HG02798 (cell line): ENCODE measurements around the gene INPP4B.

Source experiments
- ATAC-seq: cut with Tn5 transposase; IDR thresholded peaks from one replicate; pipeline ENCODE4 v1.9.1; 2021; ENCODE audit warnings: mild to moderate bottlenecking; ENCODE audit not compliant: unreplicated experiment, poor library complexity

INPP4B gene

GRCh38 chr4:142554412-142554811 is 291.7 kb downstream of the INPP4B start:
- no peak for ATAC-seq

- no peak for ATAC-seq
Measured at GRCh38 chr4:142551517-142552305, 294.4 kb downstream of the INPP4B start.

GRCh38 chr4:142550965-142551364 is 295.1 kb downstream of the INPP4B start:
- no peak for ATAC-seq

GRCh38 chr4:142549726-142550463 is 296.2 kb downstream of the INPP4B start:
- ATAC-seq = no peak

GRCh38 chr4:142549248-142549647 is 296.9 kb downstream of the INPP4B start:
- no peak for ATAC-seq

- no peak for ATAC-seq
Measured at GRCh38 chr4:142548491-142548890, 297.6 kb downstream of the INPP4B start.

GRCh38 chr4:142547974-142548373 is 298.1 kb downstream of the INPP4B start:
- ATAC-seq = no peak

- ATAC-seq = no peak
Measured at GRCh38 chr4:142544594-142544993, 301.5 kb downstream of the INPP4B start.

GRCh38 chr4:142544039-142544438 is 302.1 kb downstream of the INPP4B start:
- ATAC-seq = no peak

GRCh38 chr4:142540483-142540804 is 305.7 kb downstream of the INPP4B start:
- no peak for ATAC-seq

- ATAC-seq = no peak
Measured at GRCh38 chr4:142539796-142540482, 306.2 kb downstream of the INPP4B start.

GRCh38 chr4:142535009-142535408 is 311.1 kb downstream of the INPP4B start:
- no peak for ATAC-seq

GRCh38 chr4:142532054-142532453 is 314.0 kb downstream of the INPP4B start:
- ATAC-seq = no peak

GRCh38 chr4:142530728-142531127 is 315.4 kb downstream of the INPP4B start:
- no peak for ATAC-seq

GRCh38 chr4:142528433-142528832 is 317.7 kb downstream of the INPP4B start:
- ATAC-seq = no peak

GRCh38 chr4:142523111-142523510 is 323.0 kb downstream of the INPP4B start:
- no peak for ATAC-seq

- no peak for ATAC-seq
Measured at GRCh38 chr4:142519342-142519741, 326.8 kb downstream of the INPP4B start.

GRCh38 chr4:142516686-142517526 is 329.2 kb downstream of the INPP4B start:
- ATAC-seq = no peak

- ATAC-seq = no peak
Measured at GRCh38 chr4:142512161-142512560, 333.9 kb downstream of the INPP4B start.

- ATAC-seq = no peak
Measured at GRCh38 chr4:142509881-142510280, 336.2 kb downstream of the INPP4B start.
